AG09319 (cell line): ENCODE results near the gene NDUFAF5.

Experiments
- DNase-seq: peaks from one replicate; pipeline ENCODE4 v3.0.0-alpha.2; 2010; ENCODE audit warnings: low read depth; ENCODE audit errors: extremely low read depth
- TF ChIP-seq, protein P1 (sequence below): IDR thresholded peaks from 2 replicates; pipeline ENCODE4 v1.5.1; 2011; ENCODE audit warnings: low read depth, mild to moderate bottlenecking, inconsistent platforms, low read length, moderate library complexity

The NDUFAF5 gene

GRCh38 chr20:13822459-13822858 is 37.6 kb downstream of the NDUFAF5 start:
- TF ChIP-seq, protein P1, sequence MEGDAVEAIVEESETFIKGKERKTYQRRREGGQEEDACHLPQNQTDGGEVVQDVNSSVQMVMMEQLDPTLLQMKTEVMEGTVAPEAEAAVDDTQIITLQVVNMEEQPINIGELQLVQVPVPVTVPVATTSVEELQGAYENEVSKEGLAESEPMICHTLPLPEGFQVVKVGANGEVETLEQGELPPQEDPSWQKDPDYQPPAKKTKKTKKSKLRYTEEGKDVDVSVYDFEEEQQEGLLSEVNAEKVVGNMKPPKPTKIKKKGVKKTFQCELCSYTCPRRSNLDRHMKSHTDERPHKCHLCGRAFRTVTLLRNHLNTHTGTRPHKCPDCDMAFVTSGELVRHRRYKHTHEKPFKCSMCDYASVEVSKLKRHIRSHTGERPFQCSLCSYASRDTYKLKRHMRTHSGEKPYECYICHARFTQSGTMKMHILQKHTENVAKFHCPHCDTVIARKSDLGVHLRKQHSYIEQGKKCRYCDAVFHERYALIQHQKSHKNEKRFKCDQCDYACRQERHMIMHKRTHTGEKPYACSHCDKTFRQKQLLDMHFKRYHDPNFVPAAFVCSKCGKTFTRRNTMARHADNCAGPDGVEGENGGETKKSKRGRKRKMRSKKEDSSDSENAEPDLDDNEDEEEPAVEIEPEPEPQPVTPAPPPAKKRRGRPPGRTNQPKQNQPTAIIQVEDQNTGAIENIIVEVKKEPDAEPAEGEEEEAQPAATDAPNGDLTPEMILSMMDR, result no peak
- DNase-seq, result no peak

GRCh38 chr20:13824459-13824858 is 39.6 kb downstream of the NDUFAF5 start:
- DNase-seq, result no peak
- TF ChIP-seq, protein P1, result no peak

- DNase-seq, result no peak
- TF ChIP-seq, protein P1, result no peak
Observed at GRCh38 chr20:13825465-13825864, 40.6 kb downstream of the NDUFAF5 start.

DNA sequence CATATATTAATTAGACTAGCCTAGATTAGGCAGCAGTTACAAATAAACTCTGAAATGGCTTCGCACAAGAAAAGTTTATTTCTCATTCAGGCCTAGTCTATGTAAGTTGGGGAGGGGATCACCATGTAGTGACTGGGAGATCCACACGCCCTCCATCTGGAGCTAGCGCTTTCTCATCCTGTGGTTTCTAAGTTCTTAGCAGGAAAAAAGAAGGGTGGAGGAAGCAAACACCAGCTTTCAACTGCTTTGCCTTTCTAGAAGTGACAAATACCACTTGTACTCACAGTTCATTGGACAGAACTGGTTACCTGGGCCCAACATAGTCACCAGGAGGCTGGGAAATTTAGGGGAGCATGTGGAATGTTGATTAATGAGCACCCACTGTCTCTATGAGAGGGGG is 46.6 kb downstream of the NDUFAF5 start:
- TF ChIP-seq, protein P1, result no peak
- DNase-seq, result no peak

DNA sequence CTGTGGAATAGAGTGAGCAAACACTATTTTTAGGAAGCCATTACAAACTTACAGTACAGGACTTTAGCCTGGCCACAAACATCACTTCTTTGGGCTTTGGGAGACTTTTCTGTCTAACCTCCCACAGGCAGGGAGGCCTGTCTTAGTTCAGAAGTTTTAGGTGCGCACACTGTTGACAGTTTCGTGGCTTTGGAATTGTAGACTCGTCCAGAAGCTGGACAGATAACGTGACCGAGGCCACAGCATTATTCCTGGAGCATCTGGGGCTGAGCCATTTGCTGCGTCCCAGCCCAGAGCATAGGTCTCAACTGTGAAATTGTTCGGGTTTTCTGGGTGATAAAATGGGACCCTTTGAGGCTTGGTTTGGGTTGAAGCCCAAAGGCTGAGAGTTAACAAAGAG is 53.8 kb downstream of the NDUFAF5 start:
- DNase-seq, result no peak
- TF ChIP-seq, protein P1, result no peak

DNA sequence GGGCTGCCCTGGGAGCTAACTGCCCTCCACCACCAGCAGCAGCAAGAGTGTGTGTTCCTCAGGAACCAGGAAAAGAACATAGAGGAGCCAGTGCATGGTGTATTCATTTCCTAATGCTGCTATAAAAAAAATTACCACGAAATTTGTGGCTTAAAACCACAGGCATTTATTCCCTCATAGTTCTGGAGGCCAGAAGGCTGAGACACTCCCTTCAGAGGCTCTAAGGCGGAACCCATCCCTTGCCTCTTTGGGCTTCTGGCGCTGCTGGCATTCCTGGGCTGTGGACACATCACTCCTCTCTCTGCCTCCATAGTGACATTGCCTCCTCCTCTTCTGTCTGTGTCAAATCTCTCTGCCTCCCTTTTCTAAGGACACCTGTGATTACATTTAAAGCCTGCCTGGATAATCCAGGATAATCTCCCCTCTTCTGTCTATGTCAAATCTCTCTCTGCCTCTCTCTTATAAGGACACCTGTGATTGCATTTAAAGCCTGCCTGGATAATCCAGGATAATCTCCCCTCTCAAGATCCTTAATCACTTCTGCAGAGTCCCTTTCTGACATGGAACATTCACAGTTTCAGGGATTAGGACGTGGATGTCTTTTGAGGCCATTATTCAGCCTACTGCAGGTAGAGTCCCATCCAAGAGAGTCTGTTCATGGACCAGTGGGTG is 54.7 kb downstream of the NDUFAF5 start:
- TF ChIP-seq, protein P1, result no peak
- peak; percentile 28 for DNase-seq

- DNase-seq, result no peak
- TF ChIP-seq, protein P1, result no peak
Observed at GRCh38 chr20:13840093-13840465, 55.3 kb downstream of the NDUFAF5 start.
